HEK293 (cell line): ENCODE results near the gene CLEC16A.

Source experiments
- CTCF ChIA-PET: fragments of 350-600 bp; formaldehyde crosslinking; extraction: SDS; loops from one replicate; lab custom pipeline; 2021; ENCODE audit warnings: antibody characterized with exemption; lab: Yijun Ruan, JAX
- POLR2A ChIA-PET: fragments of 300-600 bp; formaldehyde crosslinking; extraction: SDS; loops from one replicate; lab custom pipeline; 2020; ENCODE audit warnings: antibody characterized with exemption, inconsistent platforms; lab: Yijun Ruan, JAX
- H3K27ac ChIP-seq: fragments of 200-500 bp; sonication (Bioruptor generic); 2 replicates; pipeline ENCODE4 v1.5.1; 2014; ENCODE audit warnings: low read depth, low read length, control low read depth, inconsistent platforms; ENCODE audit errors: extremely low read depth
- H3K36me3 ChIP-seq, 2 experiments: fragments of 200-500 bp in 1 of 2; sonication (Bioruptor generic) in 1 of 2; 1 replicate in 1 of 2; 2 replicates in 1 of 2; pipeline ENCODE4 v1.5.1; 2014 to 2017; ENCODE audit warnings: inconsistent platforms in 2 of 2, low read length in 2 of 2; ENCODE audit not compliant: control insufficient read depth in 2 of 2, insufficient read depth in 1 of 2
- H3K4me1 ChIP-seq: fragments of 200-500 bp; sonication (Bioruptor generic); 2 replicates; pipeline ENCODE4 v1.5.1; 2014; ENCODE audit warnings: mild to moderate bottlenecking, low read length, inconsistent platforms; ENCODE audit not compliant: control insufficient read depth, insufficient read depth
- H3K4me3 ChIP-seq: 2 replicates; pipeline ENCODE4 v1.5.1; 2011; ENCODE audit warnings: low read depth, mild to moderate bottlenecking, control low read depth, low read length, moderate library complexity
- H3K9me3 ChIP-seq: fragments of 200-500 bp; sonication (Bioruptor generic); 2 replicates; pipeline ENCODE4 v1.5.1; 2014; ENCODE audit warnings: low read depth, low read length, inconsistent platforms; ENCODE audit not compliant: control insufficient read depth, insufficient read depth
- GLIS1 ChIP-seq: fragments of 450-650 bp; formaldehyde crosslinking; IDR thresholded peaks from 2 replicates; pipeline ENCODE4 v1.5.1; 2016; ENCODE audit warnings: missing biosample characterization, missing genetic modification characterization
- KLF7 ChIP-seq: fragments of 450-650 bp; formaldehyde crosslinking; IDR thresholded peaks from 2 replicates; pipeline ENCODE4 v1.5.1; 2016; ENCODE audit warnings: missing biosample characterization, missing genetic modification characterization, borderline replicate concordance
- REPIN1 ChIP-seq: fragments of 450-650 bp; formaldehyde crosslinking; IDR thresholded peaks from 2 replicates; pipeline ENCODE4 v1.5.1; 2017; ENCODE audit warnings: missing biosample characterization, missing genetic modification characterization, low read depth
- ZNF140 ChIP-seq: fragments of 450-650 bp; formaldehyde crosslinking; IDR thresholded peaks from 2 replicates; pipeline ENCODE4 v1.5.1; 2016; ENCODE audit warnings: missing biosample characterization, missing genetic modification characterization
- ZNF202 ChIP-seq: fragments of 450-650 bp; formaldehyde crosslinking; IDR thresholded peaks from 2 replicates; pipeline ENCODE4 v1.5.1; 2016; ENCODE audit warnings: missing biosample characterization, missing genetic modification characterization, borderline replicate concordance
- ZNF266 ChIP-seq: fragments of 450-650 bp; formaldehyde crosslinking; IDR thresholded peaks from 2 replicates; pipeline ENCODE4 v1.5.1; 2016; ENCODE audit warnings: missing biosample characterization, missing genetic modification characterization, low read depth
- ZNF354C ChIP-seq: fragments of 450-650 bp; formaldehyde crosslinking; IDR thresholded peaks from 2 replicates; pipeline ENCODE4 v1.5.1; 2016; ENCODE audit warnings: missing biosample characterization, missing genetic modification characterization, low read depth, borderline replicate concordance
- ZNF366 ChIP-seq: fragments of 450-650 bp; formaldehyde crosslinking; conservative IDR thresholded peaks from 2 replicates; pipeline ENCODE4 v1.5.1; 2016; ENCODE audit warnings: missing biosample characterization, missing genetic modification characterization
- ZNF37A ChIP-seq: fragments of 450-650 bp; IDR thresholded peaks from 2 replicates; pipeline ENCODE4 v1.5.1; 2018; ENCODE audit warnings: missing biosample characterization, missing genetic modification characterization
- ZNF394 ChIP-seq: fragments of 450-650 bp; formaldehyde crosslinking; IDR thresholded peaks from 2 replicates; pipeline ENCODE4 v1.5.1; 2016; ENCODE audit warnings: missing biosample characterization, missing genetic modification characterization, mild to moderate bottlenecking, moderate library complexity, borderline replicate concordance
- ZNF548 ChIP-seq: fragments of 450-650 bp; formaldehyde crosslinking; IDR thresholded peaks from 2 replicates; pipeline ENCODE4 v1.5.1; 2016; ENCODE audit warnings: missing biosample characterization, missing genetic modification characterization
- ZNF561 ChIP-seq: fragments of 450-650 bp; IDR thresholded peaks from 2 replicates; pipeline ENCODE4 v1.5.1; 2018; ENCODE audit warnings: missing biosample characterization, missing genetic modification characterization, borderline replicate concordance
- ZNF626 ChIP-seq: fragments of 450-650 bp; sonication (Bioruptor Pico); formaldehyde crosslinking; IDR thresholded peaks from 2 replicates; pipeline ENCODE4 v1.5.1; 2018; ENCODE audit warnings: missing biosample characterization, missing genetic modification characterization, inconsistent platforms
- ZNF677 ChIP-seq: fragments of 450-650 bp; IDR thresholded peaks from 2 replicates; pipeline ENCODE4 v1.5.0; 2018; ENCODE audit warnings: missing biosample characterization, mild to moderate bottlenecking, missing genetic modification characterization, moderate library complexity
- ZNF791 ChIP-seq: fragments of 450-650 bp; formaldehyde crosslinking; IDR thresholded peaks from 2 replicates; pipeline ENCODE4 v1.5.1; 2016; ENCODE audit warnings: missing biosample characterization, missing genetic modification characterization
- ZNF843 ChIP-seq: fragments of 450-650 bp; formaldehyde crosslinking; IDR thresholded peaks from 2 replicates; pipeline ENCODE4 v1.5.1; 2016; ENCODE audit warnings: missing biosample characterization, missing genetic modification characterization
- ZXDB ChIP-seq: fragments of 450-650 bp; formaldehyde crosslinking; IDR thresholded peaks from 2 replicates; pipeline ENCODE4 v1.5.1; 2016; ENCODE audit warnings: missing biosample characterization, missing genetic modification characterization
- TF ChIP-seq, protein P1 (sequence below): fragments of 450-650 bp; formaldehyde crosslinking; optimal IDR thresholded peaks from 2 replicates; pipeline ENCODE3; 2016; ENCODE audit warnings: missing biosample characterization, mild to moderate bottlenecking, missing genetic modification characterization
- TF ChIP-seq, protein P2 (sequence below): fragments of 450-650 bp; formaldehyde crosslinking; IDR thresholded peaks from 2 replicates; pipeline ENCODE4 v1.5.1; 2016; ENCODE audit warnings: missing biosample characterization, missing genetic modification characterization

CLEC16A gene

GRCh38 chr16:11106726-11107125, 162.4 kb downstream of the CLEC16A start:
- H3K4me3 ChIP-seq = no peak overlapping the region
- ChIA-PET POLR2A (no interaction called here), CTCF (interaction anchor here (1.1 kb wide), 1 partner anchor 151 kb away, joined by 6 read pairs; no protein-coding TSS in a partner anchor)
- no peak overlapping the region for H3K27ac ChIP-seq
- TF ChIP-seq, protein P1, sequence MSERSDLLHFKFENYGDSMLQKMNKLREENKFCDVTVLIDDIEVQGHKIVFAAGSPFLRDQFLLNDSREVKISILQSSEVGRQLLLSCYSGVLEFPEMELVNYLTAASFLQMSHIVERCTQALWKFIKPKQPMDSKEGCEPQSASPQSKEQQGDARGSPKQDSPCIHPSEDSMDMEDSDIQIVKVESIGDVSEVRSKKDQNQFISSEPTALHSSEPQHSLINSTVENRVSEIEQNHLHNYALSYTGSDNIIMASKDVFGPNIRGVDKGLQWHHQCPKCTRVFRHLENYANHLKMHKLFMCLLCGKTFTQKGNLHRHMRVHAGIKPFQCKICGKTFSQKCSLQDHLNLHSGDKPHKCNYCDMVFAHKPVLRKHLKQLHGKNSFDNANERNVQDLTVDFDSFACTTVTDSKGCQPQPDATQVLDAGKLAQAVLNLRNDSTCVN (tag by site-specific recombination) = no peak
- no peak for TF ChIP-seq KLF7 (tag by site-specific recombination)
- TF ChIP-seq ZNF140 (tag by site-specific recombination) = no peak
- TF ChIP-seq ZXDB (tag by site-specific recombination) = no peak
- no peak for TF ChIP-seq ZNF37A
- TF ChIP-seq ZNF843 (tag by site-specific recombination) = no peak
- no peak for TF ChIP-seq ZNF266 (tag by site-specific recombination)
- no peak for TF ChIP-seq ZNF354C (tag by site-specific recombination)
- no peak for TF ChIP-seq ZNF561 (tag by site-specific recombination)
- TF ChIP-seq ZNF366 = no peak
- no peak for TF ChIP-seq ZNF791 (tag by site-specific recombination)
- TF ChIP-seq, protein P2, sequence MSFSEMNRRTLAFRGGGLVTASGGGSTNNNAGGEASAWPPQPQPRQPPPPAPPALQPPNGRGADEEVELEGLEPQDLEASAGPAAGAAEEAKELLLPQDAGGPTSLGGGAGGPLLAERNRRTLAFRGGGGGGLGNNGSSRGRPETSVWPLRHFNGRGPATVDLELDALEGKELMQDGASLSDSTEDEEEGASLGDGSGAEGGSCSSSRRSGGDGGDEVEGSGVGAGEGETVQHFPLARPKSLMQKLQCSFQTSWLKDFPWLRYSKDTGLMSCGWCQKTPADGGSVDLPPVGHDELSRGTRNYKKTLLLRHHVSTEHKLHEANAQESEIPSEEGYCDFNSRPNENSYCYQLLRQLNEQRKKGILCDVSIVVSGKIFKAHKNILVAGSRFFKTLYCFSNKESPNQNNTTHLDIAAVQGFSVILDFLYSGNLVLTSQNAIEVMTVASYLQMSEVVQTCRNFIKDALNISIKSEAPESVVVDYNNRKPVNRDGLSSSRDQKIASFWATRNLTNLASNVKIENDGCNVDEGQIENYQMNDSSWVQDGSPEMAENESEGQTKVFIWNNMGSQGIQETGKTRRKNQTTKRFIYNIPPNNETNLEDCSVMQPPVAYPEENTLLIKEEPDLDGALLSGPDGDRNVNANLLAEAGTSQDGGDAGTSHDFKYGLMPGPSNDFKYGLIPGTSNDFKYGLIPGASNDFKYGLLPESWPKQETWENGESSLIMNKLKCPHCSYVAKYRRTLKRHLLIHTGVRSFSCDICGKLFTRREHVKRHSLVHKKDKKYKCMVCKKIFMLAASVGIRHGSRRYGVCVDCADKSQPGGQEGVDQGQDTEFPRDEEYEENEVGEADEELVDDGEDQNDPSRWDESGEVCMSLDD (tag by site-specific recombination) = no peak
- TF ChIP-seq ZNF394 (tag by site-specific recombination) = no peak
- no peak for TF ChIP-seq ZNF626
- no peak for TF ChIP-seq ZNF202 (tag by site-specific recombination)
- TF ChIP-seq ZNF548 = no peak
- H3K4me1 ChIP-seq = peaks cover 6% of the 10 kb centered on the region
- no peaks in the 10 kb centered on the region for H3K36me3 ChIP-seq
- H3K9me3 ChIP-seq = no peaks in the 10 kb centered on the region

- Histone ChIP-seq H3K27ac (no peak overlapping the region), H3K4me3 (no peak overlapping the region), H3K4me1 (peaks cover 5% of the 10 kb centered on the region; the same call in 1 of the 2 replicates), H3K9me3 (no peaks in the 10 kb centered on the region), H3K36me3 (no peaks in the 10 kb centered on the region)
- no peak for TF ChIP-seq ZNF677
- TF ChIP-seq GLIS1 (tag by site-specific recombination) = peak; percentile 37; the same call in 1 of the 2 replicates
- no peak for TF ChIP-seq REPIN1 (tag by site-specific recombination)
- ChIA-PET CTCF (interaction anchor here (0.8 kb wide), 1 partner anchor 154 kb away, joined by 3 read pairs; no protein-coding TSS in a partner anchor), POLR2A (interaction anchor here (1.4 kb wide), 1 partner anchor 148 kb away, joined by 4 read pairs; the partner anchor contains the start of gene SOCS1)
These were observed 163.6 kb downstream of the CLEC16A start for GRCh38 chr16:11107780-11108465.
